GM18867 (cell line): ENCODE measurements around the gene OPRM1.
A peak's percentile ranks its signal among the peaks of the same experiment; 100 is the strongest.

Source experiments
- ATAC-seq: cut with Tn5 transposase; IDR thresholded peaks from one replicate; pipeline ENCODE4 v1.9.1; 2021; ENCODE audit warnings: mild to moderate bottlenecking, moderate library complexity; ENCODE audit not compliant: unreplicated experiment

The OPRM1 gene

GRCh38 chr6:154080461-154081189 is 41.6 kb downstream of the OPRM1 start:
- ATAC-seq, result no peak

- ATAC-seq, result no peak
Measured at GRCh38 chr6:154086510-154086909, 47.5 kb downstream of the OPRM1 start.

- ATAC-seq, result no peak
Measured at GRCh38 chr6:154092326-154092962, 53.4 kb downstream of the OPRM1 start.

GRCh38 chr6:154093231-154094044 is 54.4 kb downstream of the OPRM1 start:
- ATAC-seq, result no peak

- no peak for ATAC-seq
Measured at GRCh38 chr6:154095571-154095970, 56.5 kb downstream of the OPRM1 start.

- ATAC-seq, result no peak
Measured at GRCh38 chr6:154096316-154096715, 57.3 kb downstream of the OPRM1 start.

GRCh38 chr6:154096834-154097233 is 57.8 kb downstream of the OPRM1 start:
- no peak for ATAC-seq

GRCh38 chr6:154099211-154099610 is 60.2 kb downstream of the OPRM1 start:
- ATAC-seq, result no peak

- no peak for ATAC-seq
Measured at GRCh38 chr6:154106251-154106650, 67.2 kb downstream of the OPRM1 start.

- ATAC-seq, result no peak
Measured at GRCh38 chr6:154111025-154111424, 72.0 kb downstream of the OPRM1 start.

GRCh38 chr6:154112181-154112809 is 73.3 kb downstream of the OPRM1 start:
- no peak for ATAC-seq

GRCh38 chr6:154113392-154113791 is 74.4 kb downstream of the OPRM1 start:
- no peak for ATAC-seq

- no peak for ATAC-seq
Measured at GRCh38 chr6:154117485-154117884, 78.4 kb downstream of the OPRM1 start.

GRCh38 chr6:154122195-154122925 is 83.3 kb downstream of the OPRM1 start:
- no peak for ATAC-seq

- no peak for ATAC-seq
Measured at GRCh38 chr6:154123155-154123956, 84.3 kb downstream of the OPRM1 start.

- ATAC-seq, result no peak
Measured at GRCh38 chr6:154125421-154125820, 86.4 kb downstream of the OPRM1 start.

GRCh38 chr6:154127657-154128056 is 88.6 kb downstream of the OPRM1 start:
- no peak for ATAC-seq

- peak; percentile 47 for ATAC-seq
Measured at GRCh38 chr6:154134471-154135147, 95.6 kb downstream of the OPRM1 start.

GRCh38 chr6:154138793-154139192 is 99.8 kb downstream of the OPRM1 start:
- no peak for ATAC-seq
